ENCODE measurements around the gene CPEB3. TPM values are rescaled to one million over a fixed set of nuclear protein-coding genes. Genes with fewer than 3 reads are reported as not detected.

Gene CPEB3
- total and polyA plus RNA-seq, 9 of the 15 experiments (the other 6 are each of a cell fraction or from before 2014, with no cell fraction given) = 0.15 to 1.2 (median 0.51) TPM

DNA sequence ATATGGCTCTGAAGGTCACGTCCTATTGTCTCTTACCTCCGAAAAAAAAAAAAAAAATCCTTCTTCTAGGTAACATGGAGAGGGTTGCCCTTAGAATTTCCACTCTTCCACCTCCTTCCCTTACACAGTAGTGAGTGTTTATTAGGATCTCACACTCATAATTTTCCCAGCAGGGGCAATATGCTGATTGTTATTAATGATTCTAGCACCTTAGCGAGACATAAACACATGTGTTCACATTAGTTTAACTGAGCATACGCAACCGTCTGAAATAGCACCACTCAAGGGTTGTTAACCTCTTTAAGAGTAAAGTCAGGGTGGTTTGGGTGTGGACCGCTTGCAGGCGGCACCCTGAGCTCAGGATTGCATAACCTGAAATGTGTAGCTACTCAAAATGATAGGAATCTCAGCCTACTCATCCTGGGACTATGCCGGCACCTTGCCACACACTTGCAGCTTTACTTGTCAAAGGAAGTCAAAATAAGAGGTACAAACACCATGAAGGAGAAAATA is 52.2 kb downstream of the CPEB3 start (continued):
- TF ChIP-seq ZNF444 (CRISPR knock-in tag; IDR thresholded peaks at IDR 0.05) = no peak
- TF ChIP-seq ZC3H4 (CRISPR knock-in tag; IDR thresholded peaks at IDR 0.05; ENCODE audit: borderline replicate concordance) = no peak
- no peak for TF ChIP-seq EGR1 (conservative IDR thresholded peaks at IDR 0.05)
- peak; percentile 90 for TF ChIP-seq ESRRA (IDR thresholded peaks at IDR 0.05; ENCODE audit: borderline replicate concordance, low read depth)
- no peak for TF ChIP-seq RB1 (IDR thresholded peaks at IDR 0.05; ENCODE audit: low read depth)
- no peak for TF ChIP-seq SREBF1 (IDR thresholded peaks at IDR 0.05; ENCODE audit: borderline replicate concordance, low read depth, low read length)
- TF ChIP-seq SRF (CRISPR knock-in tag; IDR thresholded peaks at IDR 0.05) = 0 out of 4 replicates have a peak, but pooled peaks of 1 of the 2 experiments have one; percentile 9
- TF ChIP-seq NFE2 (IDR thresholded peaks at IDR 0.05; ENCODE audit: low read depth) = peak; percentile 78
- TF ChIP-seq POLR2H (tag; IDR thresholded peaks at IDR 0.05; ENCODE audit: low read depth) = peak; percentile 73
- no peak for TF ChIP-seq ZNF253 (CRISPR knock-in tag; conservative IDR thresholded peaks at IDR 0.05)
- no peak for TF ChIP-seq SAFB2 (IDR thresholded peaks at IDR 0.05; ENCODE audit: borderline replicate concordance, low read depth, low read length, severe bottlenecking)
- no peak for TF ChIP-seq HIVEP1 (CRISPR knock-in tag; IDR thresholded peaks at IDR 0.05)
- TF ChIP-seq SMAD3 (CRISPR knock-in tag; conservative IDR thresholded peaks at IDR 0.05) = no peak
- no peak for TF ChIP-seq FOXA1 (IDR thresholded peaks at IDR 0.05; ENCODE audit: borderline replicate concordance)
- TF ChIP-seq, protein P1, sequence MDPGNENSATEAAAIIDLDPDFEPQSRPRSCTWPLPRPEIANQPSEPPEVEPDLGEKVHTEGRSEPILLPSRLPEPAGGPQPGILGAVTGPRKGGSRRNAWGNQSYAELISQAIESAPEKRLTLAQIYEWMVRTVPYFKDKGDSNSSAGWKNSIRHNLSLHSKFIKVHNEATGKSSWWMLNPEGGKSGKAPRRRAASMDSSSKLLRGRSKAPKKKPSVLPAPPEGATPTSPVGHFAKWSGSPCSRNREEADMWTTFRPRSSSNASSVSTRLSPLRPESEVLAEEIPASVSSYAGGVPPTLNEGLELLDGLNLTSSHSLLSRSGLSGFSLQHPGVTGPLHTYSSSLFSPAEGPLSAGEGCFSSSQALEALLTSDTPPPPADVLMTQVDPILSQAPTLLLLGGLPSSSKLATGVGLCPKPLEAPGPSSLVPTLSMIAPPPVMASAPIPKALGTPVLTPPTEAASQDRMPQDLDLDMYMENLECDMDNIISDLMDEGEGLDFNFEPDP (CRISPR knock-in tag; IDR thresholded peaks at IDR 0.05) = no peak
- TF ChIP-seq KLF13 (tag; IDR thresholded peaks at IDR 0.05; ENCODE audit: borderline replicate concordance, low read depth) = no peak
- peak; percentile 32 for TF ChIP-seq CXXC5 (CRISPR knock-in tag; IDR thresholded peaks at IDR 0.05)
- TF ChIP-seq U2AF1 (optimal IDR thresholded peaks at IDR 0.05; ENCODE audit: low read depth, low read length) = no peak
- no peak for TF ChIP-seq COPS2 (conservative IDR thresholded peaks at IDR 0.05)
- TF ChIP-seq E2F3 (CRISPR knock-in tag; IDR thresholded peaks at IDR 0.05) = no peak
- TF ChIP-seq NR2C2 (CRISPR knock-in tag; IDR thresholded peaks at IDR 0.05) = no peak
- peak; percentile 77; the same call in 1 of the 2 replicates for TF ChIP-seq NR2C2 (tag; IDR thresholded peaks at IDR 0.05)
- no peak for TF ChIP-seq SMAD2 (IDR thresholded peaks at IDR 0.05; ENCODE audit: low read depth, low read length)
- no peak for TF ChIP-seq RBM22 (IDR thresholded peaks at IDR 0.05; ENCODE audit: low read depth, low read length, poor library complexity, severe bottlenecking)
- TF ChIP-seq, protein P2, sequence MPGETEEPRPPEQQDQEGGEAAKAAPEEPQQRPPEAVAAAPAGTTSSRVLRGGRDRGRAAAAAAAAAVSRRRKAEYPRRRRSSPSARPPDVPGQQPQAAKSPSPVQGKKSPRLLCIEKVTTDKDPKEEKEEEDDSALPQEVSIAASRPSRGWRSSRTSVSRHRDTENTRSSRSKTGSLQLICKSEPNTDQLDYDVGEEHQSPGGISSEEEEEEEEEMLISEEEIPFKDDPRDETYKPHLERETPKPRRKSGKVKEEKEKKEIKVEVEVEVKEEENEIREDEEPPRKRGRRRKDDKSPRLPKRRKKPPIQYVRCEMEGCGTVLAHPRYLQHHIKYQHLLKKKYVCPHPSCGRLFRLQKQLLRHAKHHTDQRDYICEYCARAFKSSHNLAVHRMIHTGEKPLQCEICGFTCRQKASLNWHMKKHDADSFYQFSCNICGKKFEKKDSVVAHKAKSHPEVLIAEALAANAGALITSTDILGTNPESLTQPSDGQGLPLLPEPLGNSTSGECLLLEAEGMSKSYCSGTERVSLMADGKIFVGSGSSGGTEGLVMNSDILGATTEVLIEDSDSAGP (CRISPR knock-in tag; IDR thresholded peaks at IDR 0.05) = no peak
- peak; percentile 32; the same call in 1 of the 2 replicates for TF ChIP-seq L3MBTL2 (IDR thresholded peaks at IDR 0.05)
- TF ChIP-seq, protein P3, sequence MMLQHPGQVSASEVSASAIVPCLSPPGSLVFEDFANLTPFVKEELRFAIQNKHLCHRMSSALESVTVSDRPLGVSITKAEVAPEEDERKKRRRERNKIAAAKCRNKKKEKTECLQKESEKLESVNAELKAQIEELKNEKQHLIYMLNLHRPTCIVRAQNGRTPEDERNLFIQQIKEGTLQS (IDR thresholded peaks at IDR 0.05) = peak; percentile 85
- TF ChIP-seq, protein P3 (CRISPR knock-in tag; conservative IDR thresholded peaks at IDR 0.05) = no peak

Data from K562 (cell line).